PC-3 (cell line): Measurements from ENCODE around the gene UGT1A9.

Experiments
- EZH2 ChIP-seq: fragments of 300-600 bp; sonication (generic); IDR thresholded peaks from one replicate; pipeline ENCODE4 v1.6.1; 2017; ENCODE audit warnings: antibody characterized with exemption, mild to moderate bottlenecking, low read length; ENCODE audit not compliant: unreplicated experiment
- EZH2phosphoT487 ChIP-seq: fragments of 300-600 bp; sonication (generic); IDR thresholded peaks from 2 replicates; pipeline ENCODE4 v1.6.1; 2018; ENCODE audit warnings: mild to moderate bottlenecking, antibody characterized with exemption, low read length, borderline replicate concordance
- TF ChIP-seq, protein P1 (sequence below): fragments of 300-600 bp; sonication (generic); conservative IDR thresholded peaks from 2 replicates; pipeline ENCODE4 v1.5.1; 2017; ENCODE audit warnings: antibody characterized with exemption, low read depth, mild to moderate bottlenecking, low read length

DNA sequence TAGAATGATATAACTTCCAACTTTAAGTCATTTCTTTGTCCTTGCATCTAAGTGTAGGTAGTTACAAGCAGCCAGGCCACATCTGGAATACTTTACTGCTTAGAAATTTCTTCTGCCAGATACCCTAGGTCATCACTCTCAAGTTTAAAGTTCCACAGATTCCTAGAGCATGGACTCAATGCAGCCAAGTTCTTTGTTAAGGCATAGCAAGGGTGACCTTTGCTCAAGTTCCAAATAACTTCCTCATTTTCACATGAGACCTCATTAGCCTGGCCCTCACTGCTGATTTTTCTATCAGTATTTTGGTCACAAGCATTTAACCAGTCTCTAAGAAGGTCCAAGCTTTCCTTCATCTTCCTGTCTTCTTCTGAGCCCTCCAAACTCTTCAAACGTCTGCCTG lies 7.8 kb upstream of the UGT1A9 start:
- TF ChIP-seq, protein P1, sequence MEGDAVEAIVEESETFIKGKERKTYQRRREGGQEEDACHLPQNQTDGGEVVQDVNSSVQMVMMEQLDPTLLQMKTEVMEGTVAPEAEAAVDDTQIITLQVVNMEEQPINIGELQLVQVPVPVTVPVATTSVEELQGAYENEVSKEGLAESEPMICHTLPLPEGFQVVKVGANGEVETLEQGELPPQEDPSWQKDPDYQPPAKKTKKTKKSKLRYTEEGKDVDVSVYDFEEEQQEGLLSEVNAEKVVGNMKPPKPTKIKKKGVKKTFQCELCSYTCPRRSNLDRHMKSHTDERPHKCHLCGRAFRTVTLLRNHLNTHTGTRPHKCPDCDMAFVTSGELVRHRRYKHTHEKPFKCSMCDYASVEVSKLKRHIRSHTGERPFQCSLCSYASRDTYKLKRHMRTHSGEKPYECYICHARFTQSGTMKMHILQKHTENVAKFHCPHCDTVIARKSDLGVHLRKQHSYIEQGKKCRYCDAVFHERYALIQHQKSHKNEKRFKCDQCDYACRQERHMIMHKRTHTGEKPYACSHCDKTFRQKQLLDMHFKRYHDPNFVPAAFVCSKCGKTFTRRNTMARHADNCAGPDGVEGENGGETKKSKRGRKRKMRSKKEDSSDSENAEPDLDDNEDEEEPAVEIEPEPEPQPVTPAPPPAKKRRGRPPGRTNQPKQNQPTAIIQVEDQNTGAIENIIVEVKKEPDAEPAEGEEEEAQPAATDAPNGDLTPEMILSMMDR, result no peak
- TF ChIP-seq EZH2, result no peak
- no peak for TF ChIP-seq EZH2phosphoT487
